Activated naive CD4-positive, alpha-beta T cell treated with anti-CD3 and anti-CD28 coated beads, Interleukin-2, amount 50 U/mL, for 72 hours (primary cell): ENCODE results near the gene RPUSD4. TPM values are rescaled to one million over a fixed set of nuclear protein-coding genes. Genes with fewer than 3 reads are reported as not detected.
A peak's percentile ranks its signal among the peaks of the same experiment; 100 is the strongest.

Experiments used
- ATAC-seq, 2 donors: fragments of 150-1000 bp; cut with Tn5 transposase; 2 replicates each; pipeline ENCODE4 v1.10.0; 2021; ENCODE audit warnings: mild to moderate bottlenecking in 2 of 2, moderate library complexity in 2 of 2
- DNase-seq, 2 donors: peaks; one replicate each; pipeline ENCODE4 v3.0.0; 2021 to 2022; ENCODE audit warnings: low spot score in 2 of 2
- H3K27ac Mint-ChIP-seq, 2 donors: one replicate each; pipeline ENCODE4 v1.8.0; 2022; ENCODE audit warnings: mild to moderate bottlenecking in 2 of 2, mixed read lengths in 2 of 2
- H3K36me3 Mint-ChIP-seq, 2 donors: one replicate each; pipeline ENCODE4 v1.8.0; 2022; ENCODE audit warnings: mixed read lengths in 2 of 2
- H3K9me3 Mint-ChIP-seq, 2 donors: one replicate each; pipeline ENCODE4 v1.8.0; 2022; ENCODE audit warnings: mixed read lengths in 2 of 2
- total RNA-seq, 2 donors: library from RNA; stranded (reverse); gene quantifications; one replicate each; pipeline ENCODE4 v1.2.3, GENCODE V29; 2022

Gene RPUSD4
- total RNA-seq, 2 donors from 2014 or later, result 45.6 to 48.4 TPM

DNA sequence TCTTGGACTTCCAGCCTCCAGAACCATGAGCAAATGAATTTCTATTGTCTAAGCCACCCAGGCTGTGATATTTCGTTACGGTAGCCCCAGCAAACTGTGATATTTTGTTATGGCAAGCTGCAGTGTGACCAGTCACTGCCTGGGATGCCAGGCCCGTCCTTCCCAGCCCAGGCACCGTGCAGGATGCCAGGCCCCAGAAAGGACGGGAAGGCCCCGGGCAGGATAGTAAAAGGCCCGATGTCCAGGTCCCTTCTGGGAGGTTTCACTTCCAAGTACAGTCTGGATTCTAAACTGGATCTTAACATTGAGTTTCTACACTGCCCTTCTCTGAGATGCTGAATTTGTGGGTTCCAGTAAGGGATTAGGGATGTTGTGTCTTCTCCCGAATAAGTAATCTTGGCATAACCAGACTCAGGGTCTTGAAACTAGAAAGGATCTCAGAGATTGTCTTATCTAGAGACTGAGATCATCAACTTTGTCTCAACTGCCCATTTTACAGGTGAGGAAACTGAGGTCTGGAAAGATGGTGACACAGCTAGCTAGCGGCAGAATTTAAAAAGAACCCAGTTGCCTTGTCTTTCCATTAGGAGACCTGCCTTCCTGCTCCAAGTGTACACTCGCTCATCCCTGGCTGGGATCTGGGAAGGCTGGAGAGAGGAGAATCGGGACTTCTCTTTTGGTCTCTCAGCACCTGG lies 19.9 kb downstream of the RPUSD4 start:
- no peak overlapping the region for H3K27ac Mint-ChIP-seq
- H3K9me3 Mint-ChIP-seq, result no peaks in the 10 kb centered on the region
- DNase-seq (no peak), ATAC-seq (no peak)
- peaks cover 8 to 12% of the 10 kb centered on the region in 2 donors for H3K36me3 Mint-ChIP-seq

DNA sequence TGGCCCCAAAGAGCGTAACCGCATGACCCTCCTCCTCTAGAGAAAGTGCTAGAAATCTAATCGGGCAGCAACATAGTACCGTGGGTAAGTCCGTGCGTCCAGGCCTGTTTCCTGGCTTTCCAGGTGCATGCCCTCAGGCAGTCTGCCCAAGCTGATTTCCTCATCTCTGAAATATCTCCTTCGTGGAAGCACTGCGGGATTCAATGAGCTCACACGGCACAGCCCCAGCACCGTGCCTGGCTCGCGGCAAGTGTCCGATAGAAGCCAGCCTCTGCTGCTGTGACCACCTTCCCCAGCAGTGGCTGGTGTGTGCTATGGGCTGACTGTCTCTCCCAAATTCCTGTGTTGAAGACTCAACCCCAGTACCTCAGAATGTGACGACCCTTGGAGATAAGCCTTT lies 20.7 kb downstream of the RPUSD4 start:
- H3K27ac Mint-ChIP-seq, result peak overlapping the region in 1 of 2 donors; percentile 79
- H3K36me3 Mint-ChIP-seq, result peaks cover 2 to 7% of the 10 kb centered on the region in 2 donors
- ATAC-seq (no peak), DNase-seq (no peak)
- no peaks in the 10 kb centered on the region for H3K9me3 Mint-ChIP-seq

DNA sequence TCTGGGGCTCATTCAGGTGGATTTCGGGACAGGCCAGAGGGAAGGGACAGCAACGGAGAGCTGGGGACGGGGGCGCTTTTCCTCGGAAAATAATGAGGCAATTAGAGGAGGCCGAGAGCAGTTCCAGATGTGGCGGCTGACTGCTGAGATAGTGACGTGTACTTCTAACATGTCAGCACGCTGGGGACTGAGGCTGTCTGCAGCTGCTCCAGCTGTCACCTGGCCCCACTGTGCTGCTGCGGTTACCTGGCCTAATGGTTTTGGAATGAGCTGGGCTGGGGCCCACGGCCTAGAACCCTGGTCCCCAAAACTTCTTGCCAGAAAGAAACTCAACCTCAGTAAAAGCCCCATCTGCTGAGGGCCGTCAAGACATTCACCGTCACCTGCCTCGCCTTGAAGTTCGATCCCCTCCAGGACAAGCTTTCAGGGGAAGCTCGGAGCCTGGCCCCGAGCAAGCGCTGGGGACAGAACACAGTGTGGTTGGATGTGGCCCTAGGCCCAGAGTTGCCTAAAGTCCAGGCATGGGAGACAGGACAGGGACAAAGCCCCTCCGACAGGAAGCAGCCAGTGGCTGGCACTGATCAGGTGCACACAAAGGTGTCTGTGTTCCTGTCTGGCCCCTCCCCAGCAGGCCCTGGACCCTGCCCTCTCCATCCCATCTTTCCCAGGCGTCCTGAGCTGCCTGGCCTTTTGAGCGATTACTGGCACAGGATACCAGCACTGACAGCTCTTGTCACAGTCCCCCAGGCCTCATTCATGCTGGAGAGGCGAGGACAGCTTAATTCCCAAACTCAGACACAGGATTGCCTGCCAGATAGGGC lies 22.1 kb downstream of the RPUSD4 start:
- DNase-seq (no peak), ATAC-seq (no peak)
- Mint-ChIP-seq H3K9me3 (no peaks in the 10 kb centered on the region), H3K27ac (no peak overlapping the region), H3K36me3 (no peaks in the 10 kb centered on the region)

DNA sequence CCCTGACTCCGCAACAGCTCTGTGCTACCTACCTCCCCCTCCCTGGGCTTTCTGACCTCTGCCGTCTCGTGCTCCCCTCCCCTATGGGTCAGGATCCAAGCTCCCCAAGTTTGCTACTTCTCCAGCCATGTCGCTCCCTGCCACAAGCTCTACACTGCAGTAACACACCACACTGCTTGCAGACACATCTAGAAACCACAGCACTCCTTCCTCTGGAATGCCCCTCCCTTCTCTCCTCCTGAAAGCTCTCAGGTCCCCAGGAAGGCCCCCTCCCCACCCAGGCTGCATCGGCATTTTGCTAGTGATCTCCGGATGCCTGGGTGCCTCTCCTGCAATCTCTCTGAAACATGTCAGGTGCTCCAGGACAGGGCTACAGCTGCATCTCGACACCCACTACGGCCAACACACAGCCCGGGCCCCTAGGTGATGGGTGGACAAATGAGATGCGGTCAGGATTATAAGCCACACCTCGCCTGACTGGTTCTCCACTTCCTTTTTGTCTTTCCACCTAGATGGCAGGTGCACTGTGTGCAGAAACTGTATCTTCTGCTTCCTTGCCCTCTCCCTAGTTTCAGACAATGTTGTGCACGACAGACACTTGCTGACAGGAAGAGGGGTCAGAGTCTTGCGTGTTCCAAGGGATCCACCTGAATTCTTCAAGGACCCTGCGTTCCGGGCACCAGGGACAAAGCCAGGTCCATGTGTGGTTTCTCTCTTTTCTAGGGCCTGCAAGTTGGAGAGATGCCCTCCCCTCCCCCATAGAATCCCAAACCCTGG lies 22.9 kb downstream of the RPUSD4 start:
- ATAC-seq (no peak), DNase-seq (no peak)
- no peaks in the 10 kb centered on the region for H3K9me3 Mint-ChIP-seq
- peak overlapping the region in 1 of 2 donors; percentile 33 for H3K27ac Mint-ChIP-seq
- H3K36me3 Mint-ChIP-seq, result no peaks in the 10 kb centered on the region

DNA sequence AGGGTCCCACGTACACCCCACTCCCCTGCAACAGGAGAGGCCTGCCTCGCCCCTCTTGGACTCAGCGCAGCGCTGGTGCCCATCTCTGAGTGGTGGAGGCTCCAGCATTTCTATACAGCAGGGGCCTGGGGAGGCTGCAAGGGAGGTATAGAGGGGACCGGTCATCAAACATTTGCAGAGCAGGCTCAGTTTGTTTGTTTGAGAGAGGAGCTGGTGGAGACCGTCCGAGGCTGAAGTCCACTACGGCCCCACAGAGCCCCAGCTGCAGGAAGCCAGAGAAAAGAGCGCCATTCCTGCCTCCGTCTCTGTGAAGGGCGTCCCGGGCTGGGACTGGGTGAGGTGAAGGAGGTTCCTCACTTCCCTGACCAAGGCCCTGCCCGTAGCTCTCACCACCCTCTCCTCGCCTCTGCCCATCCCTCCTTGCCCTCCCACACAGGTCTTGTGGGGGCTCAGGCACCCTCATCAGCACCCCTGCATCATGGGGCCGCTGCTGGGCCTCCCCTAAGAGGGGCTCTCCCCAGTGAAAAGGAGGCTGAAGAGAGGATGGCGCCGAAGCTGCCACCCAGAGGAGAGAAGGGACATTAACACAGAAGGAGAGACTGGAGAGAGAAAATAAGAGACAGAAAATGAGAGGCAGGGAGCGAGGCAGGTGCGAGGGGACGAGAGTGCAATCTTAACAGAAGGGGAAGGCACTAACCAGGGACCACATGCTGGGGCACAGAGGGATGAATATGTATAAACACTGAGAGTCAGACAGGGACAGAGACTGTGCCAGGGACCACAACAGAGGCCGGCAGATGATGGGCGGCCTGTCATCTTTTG lies 24.5 kb downstream of the RPUSD4 start:
- H3K36me3 Mint-ChIP-seq, result no peaks in the 10 kb centered on the region
- DNase-seq, result no peak
- no peaks in the 10 kb centered on the region for H3K9me3 Mint-ChIP-seq
- H3K27ac Mint-ChIP-seq, result peak overlapping the region; percentile 23 to 52
- ATAC-seq, result no peak

DNA sequence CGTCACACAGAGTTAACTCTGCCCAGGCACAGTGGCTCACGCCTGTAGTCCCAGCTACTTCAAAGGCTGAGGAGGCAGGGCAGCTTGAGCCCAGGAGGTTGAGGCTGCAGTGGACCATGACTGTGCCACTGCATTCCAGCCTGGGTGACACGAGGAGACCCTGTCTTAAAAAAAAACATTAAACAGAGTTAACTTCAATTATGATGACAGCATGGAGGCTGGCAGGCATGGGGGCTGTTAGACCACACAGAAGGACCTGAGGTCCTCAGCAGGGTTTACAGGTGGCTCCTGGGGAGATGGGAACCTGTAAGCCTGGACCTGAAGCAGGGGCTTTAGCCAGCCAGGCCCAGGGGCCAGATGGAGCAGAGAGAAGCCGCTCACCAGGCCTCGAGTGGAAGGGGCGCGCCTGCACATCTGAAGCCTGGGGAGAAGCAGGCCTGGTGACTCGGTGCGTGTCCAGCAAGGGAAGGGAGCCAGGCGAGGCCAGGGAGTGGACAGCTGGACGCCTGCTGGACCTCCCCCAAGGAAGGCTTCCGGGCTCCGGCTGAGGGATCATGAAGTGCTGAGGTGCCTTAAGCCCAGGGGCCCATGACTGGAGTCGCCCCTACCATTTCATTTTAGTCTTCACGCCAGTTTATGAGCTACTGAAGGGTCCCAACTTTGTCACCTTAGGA lies 25.3 kb downstream of the RPUSD4 start:
- no peak for ATAC-seq
- peak overlapping the region; percentile 36 to 52 for H3K27ac Mint-ChIP-seq
- no peak for DNase-seq
- no peaks in the 10 kb centered on the region for H3K36me3 Mint-ChIP-seq
- no peaks in the 10 kb centered on the region for H3K9me3 Mint-ChIP-seq

DNA sequence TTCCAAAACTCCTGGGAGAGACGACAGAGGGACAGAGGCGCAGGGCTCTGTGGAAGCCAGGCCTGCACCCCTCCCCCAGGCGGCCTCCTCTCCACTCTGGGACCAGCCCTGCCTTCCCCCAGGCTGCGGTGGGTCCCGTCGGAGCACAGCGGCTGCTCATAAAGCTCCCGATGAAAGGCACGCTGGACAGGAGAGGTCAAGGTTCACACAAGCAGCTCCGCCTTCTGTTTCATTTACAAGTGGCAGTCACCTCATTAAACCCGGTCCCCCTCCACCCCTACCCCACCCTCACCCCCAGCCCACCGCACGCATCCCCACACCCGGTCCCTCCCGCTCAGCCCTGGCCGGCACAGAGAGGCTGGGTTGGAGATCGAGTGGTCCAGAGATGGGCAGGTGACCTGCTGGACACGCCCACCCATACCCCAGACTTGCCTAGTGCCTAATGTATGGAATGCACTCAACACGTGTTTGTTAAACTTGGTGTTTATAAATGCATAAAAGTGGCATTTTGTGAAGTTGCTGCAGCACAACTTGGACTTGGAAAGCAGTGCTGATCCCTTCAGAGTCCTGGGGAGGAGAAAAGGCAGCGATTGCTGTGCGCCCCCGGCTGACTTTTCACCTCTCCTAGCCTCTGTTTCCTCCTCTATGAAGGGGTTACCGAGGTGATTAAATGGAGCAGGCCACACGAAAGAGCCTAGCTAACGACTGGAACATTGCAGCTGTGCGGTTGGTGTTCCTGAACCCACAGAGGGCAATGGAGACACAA lies 26.0 kb downstream of the RPUSD4 start:
- Mint-ChIP-seq H3K9me3 (no peaks in the 10 kb centered on the region), H3K27ac (no peak overlapping the region), H3K36me3 (no peaks in the 10 kb centered on the region)
- DNase-seq (no peak), ATAC-seq (no peak)

DNA sequence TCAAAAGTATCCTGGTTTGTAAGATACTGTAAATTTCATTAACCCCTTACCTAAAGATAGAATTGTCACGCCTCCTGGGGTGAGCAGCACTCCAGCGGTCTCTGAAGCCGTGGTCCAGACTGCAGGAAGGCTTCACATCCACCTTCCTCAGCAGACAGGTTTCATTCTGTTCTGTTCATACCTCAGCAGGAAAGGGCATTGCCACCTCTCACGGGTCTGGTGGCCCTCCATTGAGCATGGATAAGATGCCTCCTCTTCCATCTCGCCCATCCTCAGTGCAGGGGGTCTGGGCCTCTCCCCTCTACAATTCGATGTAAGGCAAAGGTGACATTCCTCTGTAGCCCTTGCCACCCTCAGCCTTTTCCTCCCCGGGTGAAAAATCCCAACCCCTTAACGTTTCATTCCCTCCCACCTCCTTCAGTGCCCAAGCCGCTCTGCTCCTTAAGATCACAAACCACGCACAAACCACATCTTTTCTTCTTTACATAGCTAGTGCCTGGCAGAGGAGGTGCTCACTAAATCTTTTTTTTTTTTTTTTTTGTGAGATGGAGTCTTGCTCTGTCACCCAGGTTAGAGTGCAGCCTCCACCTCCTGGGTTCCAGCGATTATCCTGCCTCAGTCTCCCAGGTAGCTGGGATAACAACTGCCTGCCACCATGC lies 28.5 kb downstream of the RPUSD4 start:
- Mint-ChIP-seq H3K27ac (peak overlapping the region in 1 of 2 donors; percentile 42), H3K36me3 (no peaks in the 10 kb centered on the region), H3K9me3 (no peaks in the 10 kb centered on the region)
- no peak for ATAC-seq
- no peak for DNase-seq

DNA sequence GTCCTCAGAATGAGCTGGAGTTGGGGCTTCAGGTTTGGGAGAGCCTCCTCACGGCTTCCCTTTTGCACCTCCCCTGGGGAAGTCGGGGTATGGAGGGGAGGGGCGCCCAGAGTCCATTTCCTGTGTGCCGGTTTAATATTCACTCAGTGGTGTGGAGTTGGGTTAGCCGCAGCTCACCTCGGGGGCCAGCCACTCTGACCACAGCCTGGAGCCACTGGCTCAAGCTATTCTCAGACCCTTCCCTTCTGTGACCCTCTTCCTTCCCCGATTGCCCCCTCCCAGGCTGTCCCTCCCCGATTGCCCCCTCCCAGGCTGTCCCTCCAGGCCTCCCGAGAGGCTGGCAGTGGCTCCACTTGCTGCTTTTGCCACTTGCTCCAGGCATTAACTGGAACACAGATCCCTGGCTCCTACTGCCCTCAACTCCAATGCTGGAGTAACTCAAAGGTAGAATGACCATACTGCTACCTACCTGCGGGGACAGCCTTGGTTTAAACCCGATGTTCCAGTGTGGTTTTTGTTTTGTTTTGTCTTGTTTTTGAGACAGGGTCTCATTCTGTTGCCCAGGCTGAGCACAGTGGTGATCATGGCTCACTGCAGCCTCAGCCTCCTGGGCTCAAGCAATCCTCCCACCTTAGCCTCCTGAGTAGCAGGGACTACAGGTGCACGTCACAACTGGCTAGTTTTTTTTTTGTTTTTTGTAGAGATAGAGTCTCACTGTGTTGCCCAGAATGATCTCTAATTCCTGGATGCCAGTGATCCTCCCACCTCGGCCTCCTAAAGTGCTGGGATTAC lies 29.3 kb downstream of the RPUSD4 start:
- no peak for ATAC-seq
- H3K9me3 Mint-ChIP-seq, result no peaks in the 10 kb centered on the region
- no peaks in the 10 kb centered on the region for H3K36me3 Mint-ChIP-seq
- H3K27ac Mint-ChIP-seq, result peak overlapping the region in 1 of 2 donors; percentile 42
- DNase-seq, result no peak

DNA sequence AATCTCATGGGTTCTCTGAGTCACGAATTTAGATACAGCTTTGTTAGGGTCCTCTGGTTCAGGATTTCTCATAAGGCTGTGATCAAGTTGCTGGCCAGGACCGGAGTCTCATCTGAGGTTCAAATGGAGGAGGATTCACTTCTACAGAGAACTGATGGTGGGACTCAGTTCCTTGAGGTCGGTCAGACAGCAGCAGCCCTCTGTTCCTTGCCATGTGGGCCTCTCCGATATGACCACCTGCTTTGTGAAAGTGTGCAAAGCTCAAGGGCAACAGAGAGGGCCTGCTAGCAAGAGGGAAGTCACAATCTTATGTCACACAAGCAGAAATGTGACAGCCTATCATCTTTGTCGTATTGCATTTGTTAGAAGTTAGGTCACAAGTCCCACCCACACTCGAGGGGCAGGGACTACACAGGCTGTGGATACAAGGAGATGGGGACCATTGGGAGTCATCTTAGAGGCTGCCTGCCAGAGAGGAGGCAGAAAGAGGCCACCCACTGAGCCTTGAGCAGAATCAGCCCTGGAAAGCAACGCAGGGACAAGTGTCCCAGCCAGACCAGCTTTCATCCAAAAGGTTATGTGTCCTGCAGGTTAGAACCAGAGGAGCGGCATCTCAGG lies 34.5 kb downstream of the RPUSD4 start:
- peak overlapping the region in 1 of 2 donors; percentile 11 for H3K27ac Mint-ChIP-seq

DNA sequence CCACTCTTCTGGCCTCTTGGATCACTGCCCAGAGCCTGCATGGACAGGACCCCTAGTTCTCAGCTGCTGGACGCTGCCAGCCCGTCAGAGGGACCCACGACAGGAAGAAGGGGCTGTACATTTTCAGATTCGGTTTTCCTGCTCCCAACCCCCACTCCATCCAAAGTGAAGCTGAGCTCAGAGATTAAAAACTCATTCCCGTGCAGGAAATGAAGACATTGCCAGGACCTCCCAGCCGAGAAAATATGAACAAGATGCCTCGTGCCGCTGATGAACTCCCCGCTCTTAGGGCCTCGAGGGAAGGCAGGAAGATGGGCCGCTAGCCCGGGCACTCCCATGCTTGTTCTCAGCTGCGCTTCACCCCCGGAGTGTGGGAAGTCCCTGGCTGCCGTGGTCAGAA lies 36.1 kb downstream of the RPUSD4 start:
- DNase-seq, result no peak
- Mint-ChIP-seq H3K9me3 (no peaks in the 10 kb centered on the region), H3K36me3 (no peaks in the 10 kb centered on the region), H3K27ac (no peak overlapping the region)
- no peak for ATAC-seq

More for the DNA sequence above, 34.5 kb downstream of the RPUSD4 start:
- Mint-ChIP-seq H3K36me3 (no peaks in the 10 kb centered on the region), H3K9me3 (no peaks in the 10 kb centered on the region)
- DNase-seq, result no peak
- no peak for ATAC-seq

DNA sequence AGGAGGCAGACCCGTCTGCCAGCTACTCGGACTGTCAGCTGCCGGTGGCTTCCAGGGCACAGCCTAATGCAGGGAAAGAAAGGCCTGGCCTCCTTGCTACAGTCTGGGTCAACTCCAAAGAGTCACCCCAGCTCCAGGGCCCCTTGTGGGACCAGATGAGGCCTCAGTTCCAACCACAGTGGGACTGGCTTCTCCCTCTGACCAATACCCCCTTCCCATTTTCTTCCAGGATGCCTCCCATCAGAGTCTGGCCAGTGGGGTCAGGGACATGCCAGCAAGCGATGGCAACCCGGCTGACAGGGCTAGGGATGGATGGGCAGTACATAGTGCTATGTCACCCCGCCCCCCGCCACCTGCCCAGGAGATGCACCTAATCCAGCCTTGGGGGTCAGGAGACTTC lies 36.6 kb downstream of the RPUSD4 start:
- Mint-ChIP-seq H3K27ac (no peak overlapping the region), H3K36me3 (no peaks in the 10 kb centered on the region), H3K9me3 (no peaks in the 10 kb centered on the region)
- ATAC-seq (no peak), DNase-seq (no peak)

DNA sequence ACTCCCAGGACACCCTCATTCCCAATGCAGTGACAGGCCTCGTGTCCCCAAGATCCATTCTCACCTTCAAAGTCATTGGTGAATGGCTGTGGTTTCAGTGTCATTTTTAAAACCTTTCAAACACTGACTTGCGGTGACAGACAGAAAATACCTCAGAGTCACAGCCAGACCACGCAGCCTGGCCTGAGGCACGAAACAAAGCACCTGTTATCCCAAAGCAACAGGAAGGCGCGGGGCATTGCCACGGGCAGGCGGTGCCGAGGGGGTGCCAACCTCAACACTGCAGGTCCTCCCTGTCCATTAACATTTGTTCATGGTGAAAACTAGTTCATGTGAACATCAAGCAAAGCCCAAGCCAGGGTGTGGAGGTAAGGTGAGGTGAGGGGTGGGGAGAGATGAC lies 38.2 kb downstream of the RPUSD4 start:
- Mint-ChIP-seq H3K9me3 (no peaks in the 10 kb centered on the region), H3K27ac (no peak overlapping the region), H3K36me3 (no peaks in the 10 kb centered on the region)
- ATAC-seq, result no peak
- DNase-seq, result no peak

DNA sequence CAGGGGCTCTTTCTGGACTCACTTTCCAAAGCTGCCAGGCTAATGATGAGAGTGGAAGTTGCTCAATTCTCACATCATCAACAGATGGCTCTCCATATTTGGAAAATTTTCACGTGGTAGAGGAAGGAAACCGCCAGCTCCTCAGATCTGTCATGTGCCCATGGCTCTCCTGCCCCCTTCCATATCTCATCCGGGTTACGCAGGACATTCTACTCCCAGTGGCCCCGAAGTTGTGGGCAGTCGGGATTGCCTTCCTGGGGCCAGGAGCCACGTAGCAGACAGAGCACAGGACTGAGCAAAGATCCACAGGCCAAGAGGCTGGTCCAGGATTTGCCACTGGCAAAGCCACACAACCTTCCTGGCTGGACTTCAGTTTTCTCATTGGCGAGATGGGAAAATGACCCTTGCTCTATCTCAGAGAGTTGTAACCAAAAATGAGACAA lies 38.8 kb downstream of the RPUSD4 start:
- DNase-seq, result no peak
- Mint-ChIP-seq H3K36me3 (no peaks in the 10 kb centered on the region), H3K9me3 (no peaks in the 10 kb centered on the region), H3K27ac (peak overlapping the region in 1 of 2 donors; percentile 36)
- ATAC-seq, result no peak
